Putamen (tissue), 1 donor: ENCODE data around the gene NKD1.
A peak's percentile ranks its signal among the peaks of the same experiment; 100 is the strongest.

ENCODE experiments used
- DNase-seq: peaks from one replicate; pipeline ENCODE4 v3.0.0-alpha.2; 2016; ENCODE audit warnings: low spot score

The NKD1 gene

DNA sequence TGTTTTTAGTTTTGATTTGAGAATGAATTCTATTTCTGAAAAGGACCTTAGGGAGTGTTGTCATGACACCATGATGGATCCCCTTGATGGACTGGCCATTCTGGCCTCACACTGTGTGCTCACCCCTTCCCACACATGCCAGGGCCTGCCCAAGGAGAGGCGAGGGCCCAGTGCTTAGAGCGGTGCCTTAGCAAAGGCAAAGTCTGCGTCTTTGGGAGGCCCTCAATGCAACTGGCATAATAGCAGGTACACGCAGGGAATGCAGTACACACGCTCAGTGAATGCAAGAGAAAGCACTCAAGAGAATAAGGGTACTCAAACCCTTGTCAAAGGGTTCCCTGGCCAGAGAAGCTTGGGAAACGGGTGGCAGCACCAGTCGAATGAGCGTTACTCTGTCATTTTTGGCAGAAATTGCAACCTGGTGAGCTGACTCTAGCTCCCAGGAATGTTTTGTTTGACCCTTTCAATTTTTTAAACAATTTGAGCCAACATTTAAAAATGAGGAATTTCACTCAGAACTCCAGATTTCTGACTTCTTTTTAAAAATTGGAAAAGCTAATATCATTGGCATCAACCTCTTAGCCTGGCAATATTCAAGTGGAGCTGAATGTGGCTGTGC lies 32.1 kb downstream of the NKD1 start:
- no peak for DNase-seq

DNA sequence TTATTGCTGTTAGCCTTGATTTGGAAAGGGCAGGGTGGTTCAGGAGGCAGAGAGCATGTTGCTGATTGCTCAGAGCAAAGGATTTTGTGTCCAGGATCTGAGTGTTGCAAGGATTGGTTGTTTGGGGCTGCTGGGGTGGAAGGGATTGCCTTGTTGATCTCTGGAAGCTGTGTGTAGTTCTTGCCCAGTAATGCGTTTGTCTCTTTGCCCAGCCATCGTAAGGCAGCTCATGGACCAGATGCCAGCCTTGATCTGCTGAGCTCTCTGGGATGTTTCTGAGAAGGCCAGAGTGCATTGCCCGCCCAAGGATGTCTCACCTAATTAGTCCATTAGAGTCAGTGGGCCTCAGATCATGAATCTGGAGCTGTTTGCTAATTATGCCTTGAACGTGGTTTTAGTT lies 33.6 kb downstream of the NKD1 start:
- DNase-seq = no peak

DNA sequence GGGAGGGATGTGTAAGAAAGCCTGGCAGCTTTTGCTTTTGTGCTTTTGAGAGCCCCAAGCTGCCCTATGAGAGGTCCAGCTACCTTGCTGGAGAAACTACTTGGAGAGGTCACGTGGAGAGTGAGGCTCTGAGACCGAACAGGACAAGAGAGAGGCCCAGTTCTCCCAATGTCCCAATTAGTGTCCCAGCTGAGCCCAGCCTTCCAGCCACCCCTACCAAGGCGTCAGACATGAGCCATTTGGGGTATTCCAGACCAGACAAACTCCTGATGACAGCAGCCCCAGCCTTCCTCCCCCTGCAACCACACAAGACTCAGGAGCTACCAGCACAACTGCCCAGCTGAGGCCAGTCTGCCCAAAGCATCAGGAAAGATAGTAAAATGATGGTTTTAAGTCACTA lies 35.0 kb downstream of the NKD1 start:
- DNase-seq = no peak

DNA sequence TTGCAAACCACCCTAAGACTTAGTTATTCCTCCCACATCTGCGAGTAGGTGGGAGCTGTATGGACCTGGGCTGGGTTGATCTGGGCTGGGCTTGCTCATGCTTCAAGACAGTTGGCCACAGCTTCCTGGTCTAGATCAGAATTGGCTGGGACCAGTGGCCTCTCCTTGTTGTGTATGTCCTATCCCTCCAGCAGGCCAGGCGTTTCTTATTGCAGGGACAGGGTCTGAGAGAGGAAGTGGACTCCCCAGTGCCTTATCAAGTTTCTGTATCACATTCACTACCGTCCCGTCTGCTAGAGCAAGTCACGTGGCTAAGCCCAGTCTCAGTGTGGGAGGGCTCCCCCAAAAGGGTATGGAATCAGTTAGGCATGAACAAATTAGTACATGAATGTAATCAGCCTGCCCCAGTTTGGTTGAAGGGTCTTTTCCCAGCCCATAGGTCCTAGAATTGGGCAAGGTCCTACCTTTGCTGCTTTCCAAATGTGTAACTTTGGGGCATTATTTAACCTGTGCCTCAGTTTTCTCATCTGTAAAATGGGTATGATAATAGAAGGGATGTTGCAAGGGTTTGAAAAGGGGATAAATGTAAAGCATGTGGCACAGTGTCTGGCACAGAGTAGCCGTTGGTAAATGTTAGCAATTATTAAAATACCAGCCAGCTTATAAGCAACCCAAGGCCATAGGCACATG lies 36.0 kb downstream of the NKD1 start:
- DNase-seq = no peak

GRCh38 chr16:50585331-50585776 lies 37.2 kb downstream of the NKD1 start:
- peak; percentile 53 for DNase-seq

DNA sequence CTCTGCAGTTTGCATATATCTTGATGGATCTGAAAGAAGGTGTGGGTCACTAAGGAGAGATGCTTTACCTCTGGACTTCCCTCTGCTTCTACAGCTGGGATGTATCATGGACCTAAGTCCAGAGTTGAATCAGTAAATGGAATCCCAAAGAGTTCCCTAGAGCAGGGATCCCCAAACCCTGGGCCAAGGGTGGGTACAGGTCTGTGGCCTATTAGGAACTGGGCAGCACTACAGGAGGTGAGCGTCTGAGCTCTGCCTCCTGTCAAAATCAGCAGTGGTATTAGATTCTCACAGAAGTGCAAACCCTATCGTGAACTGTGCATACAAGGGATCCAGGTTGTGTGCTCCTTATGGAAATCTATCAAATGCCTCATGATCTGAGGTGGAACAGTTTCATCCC lies 39.3 kb downstream of the NKD1 start:
- DNase-seq = no peak

GRCh38 chr16:50588276-50588675 lies 40.1 kb downstream of the NKD1 start:
- DNase-seq = no peak

GRCh38 chr16:50591209-50591608 lies 43.0 kb downstream of the NKD1 start:
- DNase-seq = no peak

- peak; percentile 90 for DNase-seq
Measured at GRCh38 chr16:50591800-50592771, 43.9 kb downstream of the NKD1 start.

GRCh38 chr16:50592996-50593395 lies 44.8 kb downstream of the NKD1 start:
- DNase-seq = no peak

DNA sequence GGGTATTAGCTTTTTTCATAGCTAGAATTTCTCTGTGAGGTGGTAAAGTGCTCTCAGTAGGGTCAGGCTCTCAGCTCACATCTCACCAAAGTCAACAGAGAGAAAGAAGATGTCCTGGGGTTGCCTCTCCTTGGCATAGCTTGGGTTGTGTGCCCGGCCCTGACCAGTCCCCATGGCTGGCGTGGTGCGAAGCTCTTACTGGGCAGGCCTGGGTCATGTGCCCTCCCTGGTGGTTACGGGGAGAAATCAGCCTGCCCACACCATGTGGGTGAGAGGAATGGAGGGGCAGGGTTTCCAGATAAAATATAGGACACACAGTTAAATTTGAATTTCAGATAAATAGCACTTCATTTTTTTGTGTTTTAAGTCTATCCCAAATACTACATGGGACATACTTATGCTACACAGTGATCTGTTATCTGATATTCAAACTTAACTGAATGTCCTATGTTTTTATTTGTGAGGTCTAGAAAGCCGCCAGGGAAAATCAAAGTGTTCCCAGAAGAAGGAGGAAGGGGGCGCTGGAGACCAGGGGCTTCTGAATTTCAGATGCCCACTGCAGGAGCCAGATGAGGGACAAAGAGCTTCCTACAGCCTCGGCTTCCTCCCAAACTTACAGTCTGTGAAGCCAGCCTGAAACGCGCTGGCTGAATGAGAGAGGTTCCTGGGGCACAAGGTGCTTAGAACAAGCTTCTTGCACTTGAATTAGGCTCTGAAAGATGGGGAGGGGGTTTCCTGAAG lies 45.4 kb downstream of the NKD1 start:
- DNase-seq = no peak

- DNase-seq = no peak
Measured at GRCh38 chr16:50594308-50595260, 46.4 kb downstream of the NKD1 start.

GRCh38 chr16:50595859-50596258 lies 47.7 kb downstream of the NKD1 start:
- DNase-seq = no peak

GRCh38 chr16:50596762-50597450 lies 48.7 kb downstream of the NKD1 start:
- DNase-seq = no peak

GRCh38 chr16:50597563-50598255 lies 49.5 kb downstream of the NKD1 start:
- DNase-seq = no peak

DNA sequence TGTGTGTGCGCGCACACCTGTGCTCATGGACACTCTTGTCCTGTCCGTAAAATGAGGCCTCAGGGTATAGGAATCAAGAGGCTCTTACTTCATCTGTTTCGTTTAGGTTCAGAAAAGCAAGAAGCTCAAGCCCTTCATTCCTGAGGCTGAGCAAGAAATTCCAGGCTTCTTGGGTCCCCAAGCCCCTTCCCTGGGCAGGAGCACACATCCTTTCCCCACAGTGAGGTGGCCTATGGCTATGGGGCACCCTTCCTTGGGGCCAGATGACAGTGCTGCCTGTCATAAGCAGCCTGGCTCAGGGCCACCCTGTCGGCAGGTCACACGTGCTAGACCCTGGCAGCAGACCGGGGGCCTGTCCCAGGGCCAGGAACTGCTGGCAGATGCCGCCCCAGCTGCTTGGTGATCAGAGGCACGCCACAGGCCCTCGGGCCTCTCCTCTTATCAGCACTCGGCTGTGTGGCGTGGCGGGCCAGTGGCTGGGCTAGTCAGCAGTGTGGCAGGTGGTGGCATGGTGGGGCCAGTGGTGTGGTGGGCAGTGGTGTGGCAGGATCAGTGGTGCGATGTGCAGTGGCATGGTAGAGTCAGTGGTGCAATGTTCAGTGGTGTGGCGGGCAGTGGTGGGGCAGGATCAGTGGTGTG lies 50.2 kb downstream of the NKD1 start:
- no peak for DNase-seq

GRCh38 chr16:50598936-50599361 lies 50.8 kb downstream of the NKD1 start:
- DNase-seq = no peak

DNA sequence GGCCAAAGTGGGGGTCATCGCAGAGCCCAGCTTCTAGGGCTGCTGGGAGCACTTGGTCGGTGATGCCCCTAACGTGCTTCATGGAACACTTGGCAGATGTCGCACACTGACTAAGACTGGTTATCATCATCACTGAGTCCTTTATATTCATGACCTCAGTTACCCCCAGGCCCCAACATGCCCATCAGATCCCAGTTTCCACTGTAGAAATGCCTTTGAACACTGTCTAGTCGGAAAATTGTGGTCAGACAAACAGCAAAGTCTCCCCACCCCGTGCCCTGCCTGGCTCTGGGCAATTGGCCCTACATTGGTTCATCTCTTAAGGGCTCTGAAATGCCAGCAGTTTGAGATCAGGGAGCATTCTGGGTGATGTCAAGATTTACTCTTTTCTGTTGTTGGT lies 51.3 kb downstream of the NKD1 start:
- no peak for DNase-seq
